K562 (cell line): Measurements from ENCODE around the gene TRIM24. TPM values are rescaled to one million over a fixed set of nuclear protein-coding genes. Genes with fewer than 3 reads are reported as not detected.

Source experiments
- ATAC-seq: fragments of 200-7000 bp; cut with Tn5 transposase; 3 replicates; pipeline ENCODE4 v1.9.1; 2020; ENCODE audit warnings: moderate library complexity
- BruUV-seq: library from RNA; stranded (reverse); fragments of 400-500 nt; replicated peaks from 2 replicates; lab custom pipeline; 2021; lab: Mats Ljungman, UMichigan
- CTCF ChIA-PET: fragments of 300-600 bp; formaldehyde crosslinking; extraction: SDS; loops from one replicate; lab custom pipeline; 2021; ENCODE audit warnings: low intra/inter-chr PET ratio; lab: Yijun Ruan, JAX
- POLR2A ChIA-PET: fragments of 300-600, 350-650 bp; sonication (Branson Sonifier 250); formaldehyde crosslinking; extraction: SDS; loops from one replicate; lab custom pipeline; 2021; ENCODE audit warnings: antibody characterized with exemption, inconsistent platforms; lab: Yijun Ruan, JAX
- DNase-seq, 4 experiments: peaks; one replicate each; pipeline versions ENCODE4 v3.0.0 to v3.0.0-alpha.2; 2011 to 2018; ENCODE audit warnings: low spot score in 3 of 4, mixed read lengths in 3 of 4; ENCODE audit errors: extremely low read depth in 1 of 4
- FAIRE-seq: peaks from 2 replicates; lab custom pipeline; 2011; peaks lifted over from hg19 to GRCh38; lab: Jason Lieb, UNC
- H2AFZ ChIP-seq: 2 replicates; pipeline ENCODE4 v1.6.0; 2011; ENCODE audit warnings: low read depth, low read length, control low read depth, inconsistent platforms
- H3K27ac ChIP-seq: fragments of 200-600 bp; 3 replicates; pipeline ENCODE4 v1.8.0; 2011; ENCODE audit warnings: low read depth, mild to moderate bottlenecking, control low read depth, inconsistent platforms, low read length, moderate library complexity, mixed read lengths; ENCODE audit errors: extremely low read depth
- H3K27me3 ChIP-seq, 2 experiments: fragments of 300-600 bp in 1 of 2; 2 replicates in 1 of 2; 3 replicates in 1 of 2; pipeline versions ENCODE4 v1.6.0 to v1.8.0; 2011; ENCODE audit warnings: inconsistent platforms in 2 of 2, low read length in 2 of 2, mild to moderate bottlenecking in 1 of 2, mixed read lengths in 1 of 2, moderate library complexity in 1 of 2; ENCODE audit not compliant: control insufficient read depth in 2 of 2, insufficient read depth in 2 of 2
- H3K36me3 ChIP-seq: fragments of 300-600 bp; 3 replicates; pipeline ENCODE4 v1.8.0; 2011; ENCODE audit warnings: mild to moderate bottlenecking, low read length, inconsistent platforms; ENCODE audit not compliant: control insufficient read depth, insufficient read depth
- H3K4me1 ChIP-seq, 2 experiments: fragments of 200-600 bp in 1 of 2; replicated peaks in 1 of 2; 2 replicates in 1 of 2; 3 replicates in 1 of 2; pipeline versions ENCODE4 v1.5.1 to v1.8.0; 2011; ENCODE audit warnings: inconsistent platforms in 2 of 2, low read length in 2 of 2, mild to moderate bottlenecking in 1 of 2, mixed read lengths in 1 of 2, moderate library complexity in 1 of 2; ENCODE audit not compliant: control insufficient read depth in 2 of 2, insufficient read depth in 2 of 2
- H3K4me2 ChIP-seq: 2 replicates; pipeline ENCODE4 v1.6.1; 2011; ENCODE audit warnings: low read length, control low read depth, inconsistent platforms, mixed read lengths; ENCODE audit not compliant: insufficient read depth
- H3K4me3 ChIP-seq: fragments of 200-600 bp; sonication (generic), shearing (Covaris generic); 2 replicates; pipeline ENCODE4 v1.5.1; 2016; ENCODE audit warnings: control low read depth, inconsistent platforms
- H3K79me2 ChIP-seq: fragments of 200-600 bp; 3 replicates; pipeline ENCODE4 v1.8.0; 2011; ENCODE audit warnings: low read length, inconsistent platforms; ENCODE audit not compliant: control insufficient read depth, insufficient read depth
- H3K9ac ChIP-seq, 2 experiments: 2 replicates each; pipeline versions ENCODE4 v1.6.0 to v1.6.1; 2011; ENCODE audit warnings: low read depth in 2 of 2, low read length in 2 of 2, control low read depth in 1 of 2, inconsistent platforms in 1 of 2, mild to moderate bottlenecking in 1 of 2, mixed read lengths in 1 of 2; ENCODE audit not compliant: insufficient read depth in 1 of 2
- H3K9me1 ChIP-seq: one replicate; pipeline ENCODE4 v1.6.0; 2011; ENCODE audit warnings: inconsistent platforms, mild to moderate bottlenecking, low read length, moderate library complexity; ENCODE audit not compliant: control insufficient read depth, insufficient read depth
- H3K9me3 ChIP-seq: replicated peaks from 2 replicates; pipeline ENCODE4 v1.5.1; 2011; ENCODE audit warnings: low read depth, low read length, inconsistent platforms; ENCODE audit not compliant: control insufficient read depth, insufficient read depth
- H4K20me1 ChIP-seq: replicated peaks from 2 replicates; pipeline ENCODE4 v1.6.1; 2011; ENCODE audit warnings: low read length, inconsistent platforms, mixed read lengths; ENCODE audit not compliant: control insufficient read depth, insufficient read depth
- CREM ChIP-seq: IDR thresholded peaks from 2 replicates; pipeline ENCODE4 v1.6.1; 2014; ENCODE audit warnings: antibody characterized with exemption, low read depth
- ETV1 ChIP-seq: fragments of 450-650 bp; conservative IDR thresholded peaks from 2 replicates; pipeline ENCODE4 v1.6.1; 2016; ENCODE audit warnings: missing genetic modification characterization, control low read depth, low read depth, missing compliant biosample characterization
- FOXO4 ChIP-seq: fragments of 450-650 bp; formaldehyde crosslinking; IDR thresholded peaks from 2 replicates; pipeline ENCODE4 v1.4.0; 2020; ENCODE audit warnings: mild to moderate bottlenecking, moderate library complexity
- GABPB2 ChIP-seq: fragments of 250-450 bp; sonication (Bioruptor Pico); conservative IDR thresholded peaks from 2 replicates; pipeline ENCODE4 v1.5.1; 2021; ENCODE audit warnings: mild to moderate bottlenecking
- GTF2A2 ChIP-seq: IDR thresholded peaks from 2 replicates; pipeline ENCODE4 v1.6.1; 2016; ENCODE audit warnings: mild to moderate bottlenecking, missing genetic modification characterization, missing compliant biosample characterization
- IRF1 ChIP-seq: sonication (generic); formaldehyde crosslinking; IDR thresholded peaks from 2 replicates; pipeline ENCODE4 v1.8.0; 2022; ENCODE audit warnings: missing genetic modification reagents, mild to moderate bottlenecking, borderline replicate concordance
- KAT7 ChIP-seq: sonication (generic); formaldehyde crosslinking; IDR thresholded peaks from 2 replicates; pipeline ENCODE4 v1.8.0; 2022; ENCODE audit warnings: missing genetic modification reagents, mild to moderate bottlenecking, borderline replicate concordance
- MAZ ChIP-seq, 2 experiments: fragments of 450-650 bp in 1 of 2; sonication (generic) in 1 of 2; formaldehyde crosslinking; IDR thresholded peaks in 1 of 2; conservative IDR thresholded peaks in 1 of 2; 2 replicates each; pipeline versions ENCODE4 v1.4.0 to v1.5.0; 2020; ENCODE audit warnings: mild to moderate bottlenecking in 1 of 2, missing genetic modification reagents in 1 of 2
- POLR3G ChIP-seq: IDR thresholded peaks from 2 replicates; pipeline ENCODE4 v1.6.1; 2011; ENCODE audit not compliant: insufficient read length, insufficient replicate concordance; ENCODE audit errors: extremely low read depth
- WGBS: fragments of 100-300 bp; shearing (Covaris generic); methylation state at CpG from one replicate; pipeline ENCODE4 v1.1.6; 2016; ENCODE audit warnings: low coverage, mixed read lengths; ENCODE audit not compliant: insufficient coverage; ENCODE audit errors: missing lambda C conversion rate; 5-methylcytosine and 5-hydroxymethylcytosine counted together
- in situ Hi-C: fragments of 300-500 bp; cut with MboI; formaldehyde crosslinking; loops from 4 replicates; pipeline ENCODE4 v1.15.0; 2018; ENCODE audit warnings: inconsistent platforms, mixed read lengths
- intact Hi-C: fragments of 100-400 bp; cut with micrococcal nuclease; formaldehyde crosslinking; loops from 2 replicates; pipeline ENCODE4 v1.14.2; 2022
- polyA plus RNA-seq, 8 experiments: library from polyadenylated mRNA; depleted of rRNA in 4 of 8; stranded (reverse) in 5 of 8; unstranded in 3 of 8; fragments of >200 nt; fragmentation: Nextera tagmentation in 2 of 8; fragmentation: Illumina TruSeq in 1 of 8; extraction: Ambion mirVana in 2 of 8; extraction: Trizol in 1 of 8; gene quantifications; 2 replicates each; pipeline versions ENCODE4 v1.2.1 to v1.2.3, GENCODE V29; 2011 to 2014; ENCODE audit warnings: inconsistent platforms in 1 of 8, missing spikeins in 1 of 8
- total RNA-seq, 7 experiments: library from RNA; depleted of rRNA in 6 of 7; stranded (reverse); fragments of >200 nt in 6 of 7; fragmentation: Illumina TruSeq in 2 of 7; extraction: Trizol in 2 of 7; gene quantifications; 2 replicates each; pipeline versions ENCODE4 v1.2.1 to v1.2.3, GENCODE V29; 2011 to 2021; ENCODE audit warnings: low replicate concordance in 1 of 7
- TF ChIP-seq, protein P1 (sequence below), 2 experiments: fragments of 450-650 bp; IDR thresholded peaks; 2 replicates each; pipeline ENCODE4 v1.6.1; 2016; ENCODE audit warnings: mild to moderate bottlenecking in 2 of 2, borderline replicate concordance in 1 of 2, low read depth in 1 of 2, moderate library complexity in 1 of 2

Gene TRIM24
- total and polyA plus RNA-seq, 9 of the 15 experiments (the other 6 are each of a cell fraction or from before 2014, with no cell fraction given), result 13.4 to 74.0 (median 41.7) TPM

- ATAC-seq (no peak), DNase-seq (no peak), FAIRE-seq (no peak)
- intact Hi-C loops, result no loop called here
- POLR2A ChIA-PET, result no interaction called here
- Histone ChIP-seq H2AFZ (no peak overlapping the region), H3K27ac (no peak overlapping the region), H3K9me3 (no peaks in the 10 kb centered on the region), H3K9ac (no peak overlapping the region), H3K4me2 (no peak overlapping the region), H3K36me3 (peaks cover 80% of the 10 kb centered on the region), H3K4me1 (no peaks in the 10 kb centered on the region), H3K9me1 (no peaks in the 10 kb centered on the region), H4K20me1 (no peaks in the 10 kb centered on the region), H3K79me2 (peaks cover 5% of the 10 kb centered on the region; the same call in 1 of the 3 replicates), H3K27me3 (no peaks in the 10 kb centered on the region), H3K4me3 (no peak overlapping the region)
- CTCF ChIA-PET, result no interaction called here
- BruUV-seq, result no TSS peak
- in situ Hi-C loops, result no loop called here
- 81% methylated on average over 6 of the region's 6 CpGs for WGBS
- TF ChIP-seq, protein P1, sequence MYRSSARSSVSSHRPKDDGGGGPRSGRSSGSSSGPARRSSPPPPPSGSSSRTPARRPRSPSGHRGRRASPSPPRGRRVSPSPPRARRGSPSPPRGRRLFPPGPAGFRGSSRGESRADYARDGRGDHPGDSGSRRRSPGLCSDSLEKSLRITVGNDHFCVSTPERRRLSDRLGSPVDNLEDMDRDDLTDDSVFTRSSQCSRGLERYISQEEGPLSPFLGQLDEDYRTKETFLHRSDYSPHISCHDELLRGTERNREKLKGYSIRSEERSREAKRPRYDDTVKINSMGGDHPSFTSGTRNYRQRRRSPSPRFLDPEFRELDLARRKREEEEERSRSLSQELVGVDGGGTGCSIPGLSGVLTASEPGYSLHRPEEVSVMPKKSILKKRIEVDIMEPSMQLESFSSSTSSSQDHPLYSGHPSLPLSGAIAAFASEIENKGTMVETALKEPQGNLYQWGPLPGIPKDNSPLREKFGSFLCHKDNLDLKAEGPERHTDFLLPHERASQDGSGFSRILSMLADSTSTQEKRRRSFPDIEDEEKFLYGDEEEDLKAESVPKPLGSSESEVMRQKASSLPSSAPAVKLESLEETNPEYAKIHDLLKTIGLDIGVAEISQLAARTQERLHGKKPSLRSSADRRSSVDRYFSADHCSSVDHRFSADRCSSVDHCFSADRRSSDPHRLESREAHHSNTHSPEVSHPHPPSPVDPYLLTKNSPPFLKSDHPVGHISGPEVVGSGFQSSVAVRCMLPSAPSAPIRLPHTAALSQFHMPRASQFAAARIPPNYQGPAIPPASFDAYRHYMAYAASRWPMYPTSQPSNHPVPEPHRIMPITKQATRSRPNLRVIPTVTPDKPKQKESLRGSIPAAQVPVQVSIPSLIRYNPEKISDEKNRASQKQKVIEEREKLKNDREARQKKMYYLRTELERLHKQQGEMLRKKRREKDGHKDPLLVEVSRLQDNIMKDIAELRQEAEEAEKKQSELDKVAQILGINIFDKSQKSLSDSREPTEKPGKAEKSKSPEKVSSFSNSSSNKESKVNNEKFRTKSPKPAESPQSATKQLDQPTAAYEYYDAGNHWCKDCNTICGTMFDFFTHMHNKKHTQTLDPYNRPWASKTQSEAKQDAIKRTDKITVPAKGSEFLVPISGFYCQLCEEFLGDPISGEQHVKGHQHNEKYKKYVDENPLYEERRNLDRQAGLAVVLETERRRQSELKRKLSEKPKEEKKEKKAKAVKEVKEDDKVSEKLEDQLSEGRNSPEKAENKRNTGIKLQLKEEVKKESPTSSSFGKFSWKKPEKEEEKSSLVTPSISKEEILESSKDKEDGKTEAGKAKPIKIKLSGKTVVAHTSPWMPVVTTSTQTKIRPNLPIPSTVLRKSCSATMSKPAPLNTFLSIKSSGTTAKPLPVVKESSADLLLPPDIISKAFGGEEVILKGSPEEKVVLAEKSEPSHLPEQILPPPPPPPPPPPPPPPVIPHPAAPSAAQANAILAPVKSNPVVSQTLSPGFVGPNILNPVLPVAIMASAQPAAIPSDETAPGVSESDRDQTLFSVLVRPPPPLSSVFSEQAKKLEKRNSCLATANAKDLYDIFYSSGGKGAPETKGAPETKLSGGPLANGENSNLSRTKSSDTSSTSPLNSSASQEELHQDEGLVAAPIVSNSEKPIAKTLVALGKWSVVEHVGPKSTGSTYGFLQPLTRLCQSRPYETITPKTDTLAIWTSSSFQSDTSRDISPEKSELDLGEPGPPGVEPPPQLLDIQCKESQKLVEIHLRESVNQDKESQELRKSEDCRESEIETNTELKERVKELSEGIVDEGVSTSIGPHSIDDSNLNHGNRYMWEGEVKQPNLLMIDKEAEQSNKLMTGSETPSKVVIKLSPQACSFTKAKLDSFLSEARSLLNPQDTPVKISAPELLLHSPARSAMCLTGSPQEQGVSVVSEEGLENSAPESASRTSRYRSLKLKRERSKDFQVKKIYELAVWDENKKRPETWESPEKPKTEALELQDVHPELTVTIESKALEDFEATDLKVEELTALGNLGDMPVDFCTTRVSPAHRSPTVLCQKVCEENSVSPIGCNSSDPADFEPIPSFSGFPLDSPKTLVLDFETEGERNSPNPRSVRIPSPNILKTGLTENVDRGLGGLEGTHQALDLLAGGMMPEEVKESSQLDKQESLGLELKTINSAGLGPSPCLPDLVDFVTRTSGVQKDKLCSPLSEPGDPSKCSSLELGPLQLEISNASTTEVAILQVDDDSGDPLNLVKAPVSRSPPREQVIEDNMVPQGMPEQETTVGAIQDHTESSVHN (IDR thresholded peaks at IDR 0.05; ENCODE audit: borderline replicate concordance in 1 of 2, low read depth in 1 of 2), result no peak
- no peak for TF ChIP-seq KAT7 (CRISPR knock-in tag)
- no peak for TF ChIP-seq IRF1 (CRISPR knock-in tag)
- no peak for TF ChIP-seq MAZ (CRISPR knock-in tag; conservative IDR thresholded peaks at IDR 0.05 in 1 of 2, IDR thresholded peaks at IDR 0.05 in 1 of 2)
- no peak for TF ChIP-seq CREM
- TF ChIP-seq ETV1 (tag), result no peak
- no peak for TF ChIP-seq POLR3G
- no peak for TF ChIP-seq GTF2A2 (tag)
- no peak for TF ChIP-seq GABPB2 (CRISPR knock-in tag)
- no peak for TF ChIP-seq FOXO4 (CRISPR knock-in tag)
Measured at GRCh38 chr7:138545123-138545522, 85.1 kb downstream of the TRIM24 start.
